HG03139 (cell line): ENCODE measurements around the gene PPM1H.
"Not testable (repeated sequence)": the region's sequence is repeated elsewhere in the genome, so short reads cannot be mapped to it uniquely, and the experiment has no call there.

Experiments used
- ATAC-seq: cut with Tn5 transposase; IDR thresholded peaks from one replicate; pipeline ENCODE4 v1.9.1; 2021; ENCODE audit not compliant: unreplicated experiment

PPM1H gene, protein sequence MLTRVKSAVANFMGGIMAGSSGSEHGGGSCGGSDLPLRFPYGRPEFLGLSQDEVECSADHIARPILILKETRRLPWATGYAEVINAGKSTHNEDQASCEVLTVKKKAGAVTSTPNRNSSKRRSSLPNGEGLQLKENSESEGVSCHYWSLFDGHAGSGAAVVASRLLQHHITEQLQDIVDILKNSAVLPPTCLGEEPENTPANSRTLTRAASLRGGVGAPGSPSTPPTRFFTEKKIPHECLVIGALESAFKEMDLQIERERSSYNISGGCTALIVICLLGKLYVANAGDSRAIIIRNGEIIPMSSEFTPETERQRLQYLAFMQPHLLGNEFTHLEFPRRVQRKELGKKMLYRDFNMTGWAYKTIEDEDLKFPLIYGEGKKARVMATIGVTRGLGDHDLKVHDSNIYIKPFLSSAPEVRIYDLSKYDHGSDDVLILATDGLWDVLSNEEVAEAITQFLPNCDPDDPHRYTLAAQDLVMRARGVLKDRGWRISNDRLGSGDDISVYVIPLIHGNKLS

GRCh38 chr12:62934799-62935674 lies at the start of gene PPM1H:
Gene PPM1H, minus strand, starts transcription at chr12:62935150. Its CDS starts 414 bp downstream, at chr12:62934736.
- ATAC-seq: peak; percentile 82

DNA sequence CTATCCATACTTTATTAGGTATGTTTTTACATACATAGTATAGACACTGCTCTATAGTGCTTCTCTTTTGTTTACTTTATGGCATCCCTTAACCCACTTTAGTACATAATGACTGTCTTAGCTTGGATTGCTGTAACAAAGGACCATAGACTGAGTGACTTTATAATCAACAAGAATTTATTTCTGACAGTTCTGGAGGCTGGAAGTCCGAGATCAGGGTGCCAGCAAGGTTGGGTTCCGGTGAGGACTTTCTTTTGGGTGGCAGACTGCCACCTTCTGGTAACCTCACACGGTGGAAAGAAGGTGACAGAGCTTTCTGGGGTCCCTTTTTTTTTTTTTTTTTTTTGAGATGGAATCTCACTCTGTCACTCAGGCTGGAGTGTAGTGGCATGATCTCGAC lies 48.6 kb upstream of the PPM1H start:
- no peak for ATAC-seq

DNA sequence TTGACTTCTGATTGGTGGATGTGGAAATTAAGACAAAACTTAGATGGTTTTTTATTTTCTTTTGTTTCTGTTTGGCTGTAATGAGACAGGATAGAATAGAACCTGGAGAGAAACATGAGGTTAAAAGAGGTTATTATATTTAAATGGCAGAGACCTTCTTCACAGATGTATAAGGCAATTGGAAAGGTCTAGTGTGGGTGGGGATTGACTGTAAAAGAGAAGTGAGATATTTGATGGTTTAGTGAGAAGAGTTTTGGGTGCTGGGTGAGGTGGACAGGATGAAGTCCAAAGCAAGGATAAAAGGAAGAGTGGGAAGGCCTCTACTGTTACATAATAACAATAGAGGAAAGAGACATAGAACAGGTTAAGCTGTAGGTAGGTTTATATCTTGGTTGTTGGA lies 43.8 kb upstream of the PPM1H start:
- no peak for ATAC-seq

DNA sequence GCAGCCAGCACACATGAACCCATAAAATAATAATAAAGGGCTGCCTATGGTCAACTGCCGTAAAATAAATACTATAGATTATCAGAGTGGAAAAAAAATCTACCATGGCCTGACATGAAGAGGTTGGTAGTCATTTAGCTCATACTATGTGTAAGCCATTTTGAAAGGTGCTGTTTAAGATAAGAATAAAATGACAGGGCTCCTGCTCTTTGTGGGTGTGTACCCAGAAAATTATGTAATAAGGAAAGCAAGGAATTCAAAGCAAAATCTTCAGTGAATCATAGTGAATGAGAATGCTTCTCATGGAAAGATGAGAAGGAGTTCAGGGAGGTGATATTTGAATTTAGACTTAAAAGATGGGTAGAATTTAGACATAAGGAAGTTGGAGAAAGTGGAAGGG lies 42.9 kb upstream of the PPM1H start:
- ATAC-seq: no peak

DNA sequence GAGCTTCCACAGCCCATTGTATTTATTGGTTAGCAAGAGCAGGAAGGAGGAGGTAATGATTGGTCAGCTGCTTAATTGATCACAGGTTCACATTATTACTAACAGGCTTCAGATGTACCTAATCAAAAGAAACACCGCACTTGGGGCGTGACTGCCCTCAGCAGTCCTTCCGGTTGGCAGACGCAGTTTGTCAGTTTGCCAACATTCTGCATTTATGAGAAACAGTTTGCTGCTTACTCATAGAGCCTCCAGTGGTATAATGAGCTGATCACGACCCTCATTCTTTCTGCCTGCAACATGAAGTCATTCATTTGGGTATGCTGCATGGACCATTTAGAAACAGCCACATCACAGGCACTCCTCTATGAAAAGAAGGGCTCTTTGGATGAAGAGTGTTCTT lies 42.5 kb upstream of the PPM1H start:
- no peak for ATAC-seq

GRCh38 chr12:62976110-62976662 lies 41.2 kb upstream of the PPM1H start:
- no peak for ATAC-seq

- no peak for ATAC-seq
Measured at GRCh38 chr12:62971769-62972525, 37.0 kb upstream of the PPM1H start.

GRCh38 chr12:62969695-62970094 lies 34.7 kb upstream of the PPM1H start:
- ATAC-seq: no peak

GRCh38 chr12:62967701-62968100 lies 32.8 kb upstream of the PPM1H start:
- ATAC-seq: no peak

DNA sequence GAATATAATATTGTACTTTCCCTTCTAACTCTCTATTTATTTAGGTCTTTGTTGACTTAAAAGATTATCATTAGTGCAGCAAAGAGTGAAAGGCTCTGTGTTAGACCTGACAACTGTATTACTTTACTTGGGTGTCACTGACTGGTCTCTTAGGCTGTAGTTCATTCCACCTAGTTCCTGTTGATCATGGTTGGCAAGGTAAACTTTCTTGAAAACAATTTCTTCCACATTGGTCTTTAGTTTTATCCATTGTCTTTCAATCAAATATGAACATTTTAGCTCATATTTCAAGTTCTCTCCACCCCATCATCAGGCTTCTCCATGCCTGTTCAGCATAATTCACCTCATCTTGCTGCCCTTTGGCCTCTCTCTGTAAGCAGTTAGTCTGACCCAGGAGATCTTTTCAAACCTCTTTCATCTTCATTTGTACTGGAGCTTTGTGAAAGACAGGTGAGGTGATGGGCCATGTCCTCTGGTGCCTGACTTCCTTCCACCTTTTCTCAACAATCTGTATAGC lies 32.1 kb upstream of the PPM1H start:
- ATAC-seq: no peak

- not testable (repeated sequence) for ATAC-seq
Measured at GRCh38 chr12:62966446-62966989, 31.6 kb upstream of the PPM1H start.

- not testable (repeated sequence) for ATAC-seq
Measured at GRCh38 chr12:62965700-62966099, 30.8 kb upstream of the PPM1H start.

GRCh38 chr12:62965242-62965641 lies 30.3 kb upstream of the PPM1H start:
- ATAC-seq: not testable (repeated sequence)

DNA sequence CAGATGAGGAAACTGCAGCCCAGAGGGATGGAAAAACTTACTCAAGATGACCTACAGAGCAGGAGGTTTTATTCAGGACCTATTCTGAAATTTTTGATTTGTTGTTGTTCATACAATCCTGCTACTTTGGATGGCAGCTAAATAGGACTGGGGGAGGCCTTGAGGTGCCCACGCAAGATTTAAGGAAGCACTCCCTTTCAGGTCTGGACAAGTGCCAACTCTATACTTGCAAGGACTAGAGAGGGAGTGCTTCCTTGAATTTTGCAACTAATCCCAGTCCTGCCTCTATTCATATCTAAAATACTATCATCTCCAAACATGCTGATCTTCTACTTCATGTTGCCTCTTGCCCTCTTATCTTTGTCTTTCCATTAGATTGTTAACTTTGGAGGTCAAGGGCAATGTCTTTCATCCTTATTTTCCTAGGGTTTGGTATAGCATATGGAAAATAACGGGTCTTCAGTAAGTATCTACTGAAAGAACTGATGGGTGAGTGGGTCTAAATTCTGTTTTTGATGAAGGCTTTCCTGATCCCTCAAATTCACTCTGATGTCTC lies 28.6 kb upstream of the PPM1H start:
- no peak for ATAC-seq

DNA sequence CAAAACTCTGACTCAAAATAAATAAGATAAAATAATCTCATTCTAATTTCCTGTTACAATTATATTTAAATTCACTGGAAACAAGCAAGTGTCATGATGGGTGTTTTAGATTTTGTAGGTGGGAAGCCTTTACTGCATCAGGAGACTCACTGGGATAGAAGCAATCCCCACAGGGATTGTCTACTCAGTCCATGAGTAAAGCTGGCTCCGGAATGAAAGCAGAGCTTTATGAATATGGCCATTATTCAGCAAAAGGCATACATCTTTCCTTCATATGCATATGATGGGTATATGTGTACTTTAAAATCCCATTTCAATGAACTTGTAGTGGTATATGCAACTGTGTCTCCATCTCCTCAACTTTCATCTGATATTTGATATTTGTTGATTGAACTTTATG lies 25.4 kb upstream of the PPM1H start:
- no peak for ATAC-seq

GRCh38 chr12:62959745-62960144 lies 24.8 kb upstream of the PPM1H start:
- ATAC-seq: no peak

- no peak for ATAC-seq
Measured at GRCh38 chr12:62957233-62957953, 22.4 kb upstream of the PPM1H start.

DNA sequence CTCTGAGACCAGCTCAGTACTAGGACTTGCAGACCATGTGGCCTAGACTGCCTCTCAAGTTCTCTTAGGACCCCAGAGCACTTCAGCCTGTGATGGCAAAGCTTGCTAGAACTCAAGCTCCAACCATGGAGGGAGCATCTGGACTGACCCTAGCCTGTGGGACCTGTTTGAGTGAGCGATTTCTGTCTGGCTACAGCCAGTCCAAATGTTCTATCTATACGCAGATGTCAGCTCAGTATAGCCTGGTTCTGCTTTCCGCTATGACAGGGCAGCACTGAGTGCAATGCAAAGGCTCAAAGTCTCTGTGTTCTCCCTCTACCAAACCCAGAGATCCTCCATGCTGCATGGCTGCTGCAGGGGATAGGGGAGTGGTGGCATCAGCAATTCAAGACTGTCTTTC lies 20.7 kb upstream of the PPM1H start:
- ATAC-seq: no peak

DNA sequence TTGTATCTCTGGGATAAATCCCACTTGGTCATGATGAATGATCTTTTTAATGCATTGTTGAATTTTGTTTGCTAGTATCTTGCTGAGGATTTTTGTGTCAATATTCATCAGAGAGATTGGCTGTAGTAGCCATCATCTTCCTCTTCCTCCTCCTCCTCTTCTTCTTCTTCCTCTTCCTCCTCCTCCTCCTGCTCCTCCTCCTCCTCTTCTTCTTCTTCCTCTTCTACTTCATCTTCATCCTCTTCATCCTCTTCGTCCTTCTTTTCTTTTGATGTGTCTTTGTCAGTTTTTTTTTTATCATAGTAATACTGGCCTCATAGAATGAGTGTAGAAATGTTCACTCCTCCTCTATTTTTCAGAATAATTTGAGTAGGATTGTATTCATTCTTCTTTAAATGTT lies 15.4 kb upstream of the PPM1H start:
- no peak for ATAC-seq
